Naive B cell (primary cell): ENCODE measurements around the gene GPD1. TPM values are rescaled to one million over a fixed set of nuclear protein-coding genes. Genes with fewer than 3 reads are reported as not detected.
A peak's percentile ranks its signal among the peaks of the same experiment; 100 is the strongest.

Experiments
- ATAC-seq, 2 donors: fragments of 150-1000 bp; cut with Tn5 transposase; 2 replicates each; pipeline ENCODE4 v1.10.0; 2021; ENCODE audit warnings: low read depth in 2 of 2, mild to moderate bottlenecking in 2 of 2, moderate library complexity in 2 of 2
- DNase-seq: peaks from one replicate; pipeline ENCODE4 v3.0.0; 2022
- H3K27ac Mint-ChIP-seq, 6 donors: one replicate each; pipeline ENCODE4 v1.8.0; 2020 to 2022; ENCODE audit warnings: mild to moderate bottlenecking in 6 of 6, mixed read lengths in 6 of 6, moderate library complexity in 5 of 6, inconsistent platforms in 2 of 6
- H3K27me3 Mint-ChIP-seq, 3 donors: one replicate each; pipeline ENCODE4 v1.8.0; 2021 to 2022; ENCODE audit warnings: mixed read lengths in 3 of 3, mild to moderate bottlenecking in 1 of 3
- H3K36me3 Mint-ChIP-seq, 2 donors: one replicate each; pipeline ENCODE4 v1.8.0; 2020 to 2022; ENCODE audit warnings: mixed read lengths in 2 of 2, inconsistent platforms in 1 of 2, mild to moderate bottlenecking in 1 of 2
- H3K4me1 Mint-ChIP-seq, 3 donors: one replicate each; pipeline ENCODE4 v1.8.0; 2020 to 2022; ENCODE audit warnings: mixed read lengths in 3 of 3, inconsistent platforms in 1 of 3, mild to moderate bottlenecking in 1 of 3, moderate library complexity in 1 of 3
- H3K4me3 Mint-ChIP-seq, 8 donors: one replicate each; pipeline ENCODE4 v1.8.0; 2020 to 2022; ENCODE audit warnings: mild to moderate bottlenecking in 8 of 8, mixed read lengths in 8 of 8, moderate library complexity in 8 of 8, inconsistent platforms in 2 of 8
- H3K9me3 Mint-ChIP-seq, 7 donors: one replicate each; pipeline ENCODE4 v1.8.0; 2020 to 2022; ENCODE audit warnings: mixed read lengths in 7 of 7, mild to moderate bottlenecking in 5 of 7, inconsistent platforms in 2 of 7, moderate library complexity in 1 of 7
- polyA plus RNA-seq, 6 donors: library from polyadenylated mRNA; unstranded; fragments of 300-500 nt; fragmentation: Illumina TruSeq; gene quantifications; one replicate each; pipeline ENCODE4 v1.2.3, GENCODE V29; 2021; ENCODE audit warnings: low read depth in 6 of 6

Gene GPD1
- polyA plus RNA-seq, 6 donors from 2014 or later: not detected

GRCh38 chr12:50062728-50063460, 40.9 kb upstream of the GPD1 start:
- H3K4me1 Mint-ChIP-seq: peaks cover 0 to 4% (median 4%) of the 10 kb centered on the region in 3 donors
- ATAC-seq (no peak), DNase-seq (no peak)
- peak overlapping the region in 1 of 6 donors; percentile 72 for H3K27ac Mint-ChIP-seq
- H3K9me3 Mint-ChIP-seq: no peaks in the 10 kb centered on the region
- peaks cover 31 to 60% (median 47%) of the 10 kb centered on the region in 3 donors for H3K27me3 Mint-ChIP-seq
- H3K36me3 Mint-ChIP-seq: no peaks in the 10 kb centered on the region
- peak overlapping the region in 1 of 8 donors; percentile 29 for H3K4me3 Mint-ChIP-seq

- Mint-ChIP-seq H3K27me3 (peaks cover 15 to 44% (median 28%) of the 10 kb centered on the region in 3 donors), H3K4me3 (no peak overlapping the region), H3K4me1 (peaks cover 7 to 11% (median 9%) of the 10 kb centered on the region in 3 donors), H3K36me3 (no peaks in the 10 kb centered on the region), H3K9me3 (no peaks in the 10 kb centered on the region), H3K27ac (no peak overlapping the region)
- no peak for DNase-seq
- ATAC-seq: no peak
Observed at GRCh38 chr12:50065726-50066310, 38.0 kb upstream of the GPD1 start.

GRCh38 chr12:50066402-50066801, 37.4 kb upstream of the GPD1 start:
- Mint-ChIP-seq H3K27me3 (peaks cover 11 to 38% (median 23%) of the 10 kb centered on the region in 3 donors), H3K36me3 (no peaks in the 10 kb centered on the region), H3K4me3 (no peak overlapping the region), H3K4me1 (peaks cover 7 to 11% (median 9%) of the 10 kb centered on the region in 3 donors), H3K27ac (no peak overlapping the region), H3K9me3 (no peaks in the 10 kb centered on the region)
- DNase-seq (no peak), ATAC-seq (peak; percentile 25 to 55)

GRCh38 chr12:50069069-50069468, 34.7 kb upstream of the GPD1 start:
- Mint-ChIP-seq H3K4me3 (no peak overlapping the region), H3K4me1 (peaks cover 7 to 9% (median 8%) of the 10 kb centered on the region in 3 donors), H3K36me3 (no peaks in the 10 kb centered on the region), H3K27me3 (peaks cover 7 to 26% (median 14%) of the 10 kb centered on the region in 3 donors), H3K9me3 (no peaks in the 10 kb centered on the region), H3K27ac (no peak overlapping the region)
- no peak for ATAC-seq
- DNase-seq: no peak

- Mint-ChIP-seq H3K9me3 (no peaks in the 10 kb centered on the region), H3K4me1 (peaks cover 7 to 9% (median 8%) of the 10 kb centered on the region in 3 donors), H3K27me3 (peaks cover 7 to 26% (median 10%) of the 10 kb centered on the region in 3 donors), H3K27ac (no peak overlapping the region), H3K36me3 (no peaks in the 10 kb centered on the region), H3K4me3 (no peak overlapping the region)
- ATAC-seq (no peak), DNase-seq (no peak)
Observed at GRCh38 chr12:50069539-50069938, 34.3 kb upstream of the GPD1 start.

GRCh38 chr12:50070314-50071060, 33.3 kb upstream of the GPD1 start:
- peak; percentile 54 for DNase-seq
- ATAC-seq: peak; percentile 51 to 53
- Mint-ChIP-seq H3K4me3 (peak overlapping the region in 1 of 8 donors; percentile 23), H3K27me3 (peaks cover 7 to 31% (median 9%) of the 10 kb centered on the region in 3 donors), H3K27ac (no peak overlapping the region), H3K36me3 (no peaks in the 10 kb centered on the region), H3K4me1 (peaks cover 8 to 15% (median 13%) of the 10 kb centered on the region in 3 donors), H3K9me3 (no peaks in the 10 kb centered on the region)

- peaks cover 8 to 15% (median 14%) of the 10 kb centered on the region in 3 donors for H3K4me1 Mint-ChIP-seq
- no peak for ATAC-seq
- peaks cover 7 to 40% (median 9%) of the 10 kb centered on the region in 3 donors for H3K27me3 Mint-ChIP-seq
- no peaks in the 10 kb centered on the region for H3K36me3 Mint-ChIP-seq
- no peaks in the 10 kb centered on the region for H3K9me3 Mint-ChIP-seq
- H3K4me3 Mint-ChIP-seq: no peak overlapping the region
- H3K27ac Mint-ChIP-seq: peak overlapping the region in 1 of 6 donors; percentile 84
- no peak for DNase-seq
Observed at GRCh38 chr12:50072198-50072907, 31.5 kb upstream of the GPD1 start.

- Mint-ChIP-seq H3K9me3 (no peaks in the 10 kb centered on the region), H3K4me1 (peaks cover 8 to 15% (median 14%) of the 10 kb centered on the region in 3 donors)
- ATAC-seq: no peak
Observed at GRCh38 chr12:50073206-50073605, 30.6 kb upstream of the GPD1 start.

GRCh38 chr12:50073712-50074111, 30.1 kb upstream of the GPD1 start:
- Mint-ChIP-seq H3K9me3 (no peaks in the 10 kb centered on the region), H3K4me1 (peaks cover 8 to 15% (median 14%) of the 10 kb centered on the region in 3 donors), H3K27ac (no peak overlapping the region), H3K27me3 (peaks cover 7 to 54% (median 9%) of the 10 kb centered on the region in 3 donors), H3K36me3 (no peaks in the 10 kb centered on the region), H3K4me3 (no peak overlapping the region)
- DNase-seq (no peak), ATAC-seq (no peak)

More at GRCh38 chr12:50073206-50073605, 30.6 kb upstream of the GPD1 start:
- peaks cover 7 to 49% (median 9%) of the 10 kb centered on the region in 3 donors for H3K27me3 Mint-ChIP-seq
- no peak overlapping the region for H3K4me3 Mint-ChIP-seq
- no peaks in the 10 kb centered on the region for H3K36me3 Mint-ChIP-seq
- DNase-seq: no peak
- peak overlapping the region in 1 of 6 donors; percentile 31 for H3K27ac Mint-ChIP-seq

- DNase-seq (peak; percentile 76), ATAC-seq (peak; percentile 92 to 95)
- H3K27me3 Mint-ChIP-seq: peaks cover 5 to 57% (median 6%) of the 10 kb centered on the region in 3 donors
- peaks cover 5 to 11% (median 11%) of the 10 kb centered on the region in 3 donors for H3K4me1 Mint-ChIP-seq
- no peaks in the 10 kb centered on the region for H3K36me3 Mint-ChIP-seq
- H3K9me3 Mint-ChIP-seq: no peaks in the 10 kb centered on the region
- no peak overlapping the region for H3K4me3 Mint-ChIP-seq
- peak overlapping the region in 2 of 6 donors; percentile 37 to 96 for H3K27ac Mint-ChIP-seq
Observed at GRCh38 chr12:50074936-50075807, 28.6 kb upstream of the GPD1 start.

GRCh38 chr12:50075808-50076170, 28.0 kb upstream of the GPD1 start:
- Mint-ChIP-seq H3K27me3 (peaks cover 0 to 52% (median 0%) of the 10 kb centered on the region in 3 donors), H3K36me3 (no peaks in the 10 kb centered on the region), H3K27ac (no peak overlapping the region), H3K4me3 (peak overlapping the region in 1 of 8 donors; percentile 37), H3K4me1 (peaks cover 0 to 6% (median 6%) of the 10 kb centered on the region in 3 donors), H3K9me3 (no peaks in the 10 kb centered on the region)
- ATAC-seq (no peak), DNase-seq (no peak)

- DNase-seq: no peak
- no peak overlapping the region for H3K4me3 Mint-ChIP-seq
- peaks cover 0 to 44% (median 0%) of the 10 kb centered on the region in 3 donors for H3K27me3 Mint-ChIP-seq
- peaks cover 0 to 6% (median 6%) of the 10 kb centered on the region in 3 donors for H3K4me1 Mint-ChIP-seq
- no peak for ATAC-seq
- no peak overlapping the region for H3K27ac Mint-ChIP-seq
- H3K36me3 Mint-ChIP-seq: no peaks in the 10 kb centered on the region
- no peaks in the 10 kb centered on the region for H3K9me3 Mint-ChIP-seq
Observed at GRCh38 chr12:50077099-50077498, 26.7 kb upstream of the GPD1 start.
